Activated T-helper 2 cell treated with anti-CD3 and anti-CD28 coated beads, Interferon-gamma antibody, Interleukin-2, Interleukin-4, amounts not matched to agents 10 μg/mL and 5 μg/mL and 100 μg/mL, durations not matched to agents 14 hours and 24 hours and 36 hours (primary cell): Measurements from ENCODE around the gene HMGXB3. TPM values are rescaled to one million over a fixed set of nuclear protein-coding genes. Genes with fewer than 3 reads are reported as not detected.
"Not testable (repeated sequence)": the region's sequence is repeated elsewhere in the genome, so short reads cannot be mapped to it uniquely, and the experiment has no call there.

Experiments used
- DNase-seq: peaks from one replicate; pipeline ENCODE4 v3.0.0; 2021; ENCODE audit warnings: low spot score
- H3K27ac Mint-ChIP-seq: one replicate; pipeline ENCODE4 v1.8.0; 2021; ENCODE audit warnings: mixed read lengths
- H3K27me3 Mint-ChIP-seq: one replicate; pipeline ENCODE4 v1.8.0; 2021; ENCODE audit warnings: low read depth, mixed read lengths
- H3K36me3 Mint-ChIP-seq: one replicate; pipeline ENCODE4 v1.8.0; 2021; ENCODE audit warnings: low read depth, mixed read lengths
- H3K4me1 Mint-ChIP-seq: one replicate; pipeline ENCODE4 v1.8.0; 2021; ENCODE audit warnings: low read depth, mixed read lengths
- H3K4me3 Mint-ChIP-seq: one replicate; pipeline ENCODE4 v1.8.0; 2021; ENCODE audit warnings: low read depth, mild to moderate bottlenecking, moderate library complexity, mixed read lengths
- H3K9me3 Mint-ChIP-seq: one replicate; pipeline ENCODE4 v1.8.0; 2021; ENCODE audit warnings: mixed read lengths
- intact Hi-C: fragments of 100-400 bp; cut with micrococcal nuclease; formaldehyde crosslinking; loops from one replicate; pipeline ENCODE4 v1.15.1; 2023
- total RNA-seq: library from RNA; stranded (reverse); gene quantifications from 2 replicates; pipeline ENCODE4 v1.2.3, GENCODE V29; 2022

The HMGXB3 gene
- total RNA-seq, 1 donor from 2014 or later = 39.6 TPM

- no peaks in the 10 kb centered on the region for H3K9me3 Mint-ChIP-seq
- intact Hi-C loops = no loop called here
- H3K27ac Mint-ChIP-seq = no peak overlapping the region
- no peak overlapping the region for H3K4me3 Mint-ChIP-seq
- no peak for DNase-seq
- peaks cover 5% of the 10 kb centered on the region for H3K4me1 Mint-ChIP-seq
- peaks cover 14% of the 10 kb centered on the region for H3K27me3 Mint-ChIP-seq
- H3K36me3 Mint-ChIP-seq = no peaks in the 10 kb centered on the region
Observed at GRCh38 chr5:150081541-150082283, 81.2 kb downstream of the HMGXB3 start.

DNA sequence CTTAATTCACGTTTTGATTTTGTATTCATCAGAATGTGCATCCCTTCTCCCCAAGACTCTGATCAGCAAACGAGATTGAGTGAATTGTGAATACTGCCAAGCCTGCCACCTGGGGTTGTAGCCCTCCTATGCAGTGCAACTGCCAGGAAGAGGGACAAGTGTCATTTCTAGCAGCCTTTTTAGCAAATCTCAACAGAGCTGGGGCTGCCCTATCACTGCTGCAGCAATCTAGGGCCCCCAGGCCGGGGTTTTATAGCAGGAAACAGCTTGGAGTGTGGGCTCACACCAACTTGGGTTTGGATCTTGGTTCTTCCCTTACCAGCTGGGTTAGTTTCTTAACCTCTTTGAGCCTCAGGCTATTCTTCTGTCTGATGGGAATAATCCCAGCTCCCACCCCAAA lies 81.8 kb downstream of the HMGXB3 start:
- intact Hi-C loops = no loop called here
- no peak overlapping the region for H3K4me3 Mint-ChIP-seq
- no peaks in the 10 kb centered on the region for H3K36me3 Mint-ChIP-seq
- no peak for DNase-seq
- H3K27ac Mint-ChIP-seq = no peak overlapping the region
- peaks cover 5% of the 10 kb centered on the region for H3K4me1 Mint-ChIP-seq
- peaks cover 18% of the 10 kb centered on the region for H3K27me3 Mint-ChIP-seq
- no peaks in the 10 kb centered on the region for H3K9me3 Mint-ChIP-seq

- intact Hi-C loops = no loop called here
- no peak for DNase-seq
- H3K4me1 Mint-ChIP-seq = peaks cover 5% of the 10 kb centered on the region
- H3K4me3 Mint-ChIP-seq = no peak overlapping the region
- no peaks in the 10 kb centered on the region for H3K36me3 Mint-ChIP-seq
- no peaks in the 10 kb centered on the region for H3K9me3 Mint-ChIP-seq
- peaks cover 19% of the 10 kb centered on the region for H3K27me3 Mint-ChIP-seq
- no peak overlapping the region for H3K27ac Mint-ChIP-seq
Observed at GRCh38 chr5:150082889-150083288, 82.3 kb downstream of the HMGXB3 start.

- H3K4me3 Mint-ChIP-seq, DNase-seq, H3K4me1 Mint-ChIP-seq, H3K9me3 Mint-ChIP-seq, intact Hi-C loops, H3K27ac Mint-ChIP-seq, H3K36me3 Mint-ChIP-seq: not testable (repeated sequence)
- H3K27me3 Mint-ChIP-seq = peaks cover 23% of the 10 kb centered on the region
Observed at GRCh38 chr5:150084754-150085153, 84.2 kb downstream of the HMGXB3 start.

GRCh38 chr5:150085191-150085912 lies 84.8 kb downstream of the HMGXB3 start:
- H3K27me3 Mint-ChIP-seq = peaks cover 26% of the 10 kb centered on the region
- DNase-seq = no peak

GRCh38 chr5:150085950-150086715 lies 85.6 kb downstream of the HMGXB3 start, which contains the start of gene CSF1R:
Gene CSF1R (minus strand): TSS chr5:150086554. CDS start chr5:150086427, 127 bp downstream.
- Mint-ChIP-seq H3K36me3 (no peaks in the 10 kb centered on the region), H3K27me3 (peaks cover 31% of the 10 kb centered on the region), H3K27ac (no peak within 1 kb of the TSS), H3K4me3 (no peak within 1 kb of the TSS), H3K9me3 (no peaks in the 10 kb centered on the region), H3K4me1 (peaks cover 5% of the 10 kb centered on the region)
- intact Hi-C loops = no loop called here
- no peak for DNase-seq

More at GRCh38 chr5:150085191-150085912, 84.8 kb downstream of the HMGXB3 start:
- peaks cover 5% of the 10 kb centered on the region for H3K4me1 Mint-ChIP-seq
- H3K9me3 Mint-ChIP-seq = no peaks in the 10 kb centered on the region
- no peak overlapping the region for H3K4me3 Mint-ChIP-seq
- no peaks in the 10 kb centered on the region for H3K36me3 Mint-ChIP-seq
- intact Hi-C loops = no loop called here
- H3K27ac Mint-ChIP-seq = no peak overlapping the region

DNA sequence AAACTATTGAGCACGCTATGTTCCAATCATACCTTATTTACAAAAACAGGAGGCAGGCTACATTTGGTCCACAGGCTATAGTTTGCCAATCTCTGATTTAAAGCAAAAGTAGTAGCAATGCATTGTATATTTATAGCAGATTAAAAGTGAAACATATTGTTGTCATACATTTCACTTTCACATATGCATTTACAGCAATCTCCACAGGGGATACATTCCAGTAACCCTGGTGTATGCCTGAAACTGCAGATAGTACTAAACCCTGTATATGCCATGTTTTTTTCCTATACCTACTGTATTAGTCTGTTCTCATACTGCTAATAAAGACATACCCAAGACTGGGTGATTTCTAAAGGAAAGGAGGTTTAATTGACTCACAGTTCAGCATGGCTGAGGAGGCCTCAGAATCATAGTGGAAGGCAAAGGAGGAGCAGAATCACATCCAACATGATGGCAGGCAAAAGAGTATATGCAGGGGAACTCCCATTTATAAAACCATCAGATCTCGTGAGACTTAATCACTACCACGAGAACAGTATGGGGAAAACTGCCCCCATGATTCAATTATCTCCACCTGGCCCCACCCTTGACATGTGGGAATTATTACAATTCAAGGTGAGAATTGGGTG lies 91.7 kb downstream of the HMGXB3 start:
- intact Hi-C loops = no loop called here
- Mint-ChIP-seq H3K9me3 (no peaks in the 10 kb centered on the region), H3K27me3 (peaks cover 39% of the 10 kb centered on the region), H3K4me3 (no peak overlapping the region), H3K36me3 (no peaks in the 10 kb centered on the region), H3K27ac (no peak overlapping the region), H3K4me1 (peaks cover 3% of the 10 kb centered on the region)
- DNase-seq = no peak

- peaks cover 3% of the 10 kb centered on the region for H3K4me1 Mint-ChIP-seq
- H3K9me3 Mint-ChIP-seq = no peaks in the 10 kb centered on the region
- intact Hi-C loops = no loop called here
- DNase-seq = no peak
- no peaks in the 10 kb centered on the region for H3K36me3 Mint-ChIP-seq
- no peak overlapping the region for H3K4me3 Mint-ChIP-seq
- H3K27me3 Mint-ChIP-seq = peaks cover 32% of the 10 kb centered on the region
- H3K27ac Mint-ChIP-seq = no peak overlapping the region
Observed at GRCh38 chr5:150097152-150097551, 96.6 kb downstream of the HMGXB3 start.

GRCh38 chr5:150101023-150101422 lies 100.5 kb downstream of the HMGXB3 start:
- peaks cover 19% of the 10 kb centered on the region for H3K27me3 Mint-ChIP-seq
- H3K27ac Mint-ChIP-seq = no peak overlapping the region
- intact Hi-C loops = no loop called here
- no peak for DNase-seq
- no peak overlapping the region for H3K4me3 Mint-ChIP-seq
- no peaks in the 10 kb centered on the region for H3K36me3 Mint-ChIP-seq
- no peaks in the 10 kb centered on the region for H3K9me3 Mint-ChIP-seq
- H3K4me1 Mint-ChIP-seq = no peaks in the 10 kb centered on the region

Other genes starting within 250 kb of the HMGXB3 start
- not detected in 2 replicates for gene PDE6A, start 55.9 kb upstream of the HMGXB3 start, total RNA-seq
- gene SLC26A2, start 40.0 kb upstream of the HMGXB3 start, total RNA-seq = 7.7 and 8.0 TPM in 2 replicates
- gene TIGD6, start 85 bp upstream of the HMGXB3 start, total RNA-seq = 2.4 and 2.6 TPM in 2 replicates
- gene CSF1R, start 85.8 kb downstream of the HMGXB3 start, total RNA-seq = 0.18 and 0.27 TPM in 2 replicates
- gene PDGFRB, start 155.1 kb downstream of the HMGXB3 start, total RNA-seq = 0.46 and 1.3 TPM in 2 replicates
- gene CDX1, start 166.0 kb downstream of the HMGXB3 start, total RNA-seq = not detected in 2 replicates
- not detected in 2 replicates for gene SLC6A7, start 189.3 kb downstream of the HMGXB3 start, total RNA-seq